ENCODE results near the gene GPBAR1.
A peak's percentile ranks its signal among the peaks of the same experiment; 100 is the strongest.

Gene GPBAR1

GRCh38 chr2:218260742-218261422 lies at the start of gene GPBAR1:
Gene GPBAR1, plus strand, starts transcription at chr2:218261015. Its CDS starts 1,710 bp downstream, at chr2:218262725.
- peak; percentile 19 for DNase-seq (ENCODE audit: low read depth)

- no peak for DNase-seq (ENCODE audit: low read depth)
Observed at GRCh38 chr2:218214116-218214515, 46.7 kb upstream of the GPBAR1 start.

GRCh38 chr2:218216336-218216673 lies 44.5 kb upstream of the GPBAR1 start:
- DNase-seq (ENCODE audit: low read depth): no peak

- peak; percentile 96 for DNase-seq (ENCODE audit: low read depth)
Observed at GRCh38 chr2:218216674-218217359, 44.0 kb upstream of the GPBAR1 start, which contains the start of gene ARPC2. Gene ARPC2, plus strand, starts transcription at chr2:218217189. Its CDS starts 282 bp downstream, at chr2:218217471.

- peak; percentile 57 for DNase-seq (ENCODE audit: low read depth)
Observed at GRCh38 chr2:218217360-218218267, 43.2 kb upstream of the GPBAR1 start.

- DNase-seq (ENCODE audit: low read depth): peak; percentile 16
Observed at GRCh38 chr2:218218268-218219185, 42.3 kb upstream of the GPBAR1 start.

GRCh38 chr2:218219934-218220333 lies 40.9 kb upstream of the GPBAR1 start:
- DNase-seq (ENCODE audit: low read depth): no peak

- DNase-seq (ENCODE audit: low read depth): no peak
Observed at GRCh38 chr2:218221000-218221399, 39.8 kb upstream of the GPBAR1 start.

GRCh38 chr2:218223046-218223445 lies 37.8 kb upstream of the GPBAR1 start:
- no peak for DNase-seq (ENCODE audit: low read depth)

GRCh38 chr2:218224186-218224585 lies 36.6 kb upstream of the GPBAR1 start:
- no peak for DNase-seq (ENCODE audit: low read depth)

- no peak for DNase-seq (ENCODE audit: low read depth)
Observed at GRCh38 chr2:218226903-218227302, 33.9 kb upstream of the GPBAR1 start.

- no peak for DNase-seq (ENCODE audit: low read depth)
Observed at GRCh38 chr2:218228366-218229090, 32.3 kb upstream of the GPBAR1 start.

- peak; percentile 94 for DNase-seq (ENCODE audit: low read depth)
Observed at GRCh38 chr2:218229239-218229638, 31.6 kb upstream of the GPBAR1 start.

GRCh38 chr2:218229851-218230250 lies 31.0 kb upstream of the GPBAR1 start:
- DNase-seq (ENCODE audit: low read depth): peak; percentile 77

GRCh38 chr2:218230882-218231281 lies 29.9 kb upstream of the GPBAR1 start:
- DNase-seq (ENCODE audit: low read depth): peak; percentile 47

GRCh38 chr2:218233543-218233942 lies 27.3 kb upstream of the GPBAR1 start:
- no peak for DNase-seq (ENCODE audit: low read depth)

- no peak for DNase-seq (ENCODE audit: low read depth)
Observed at GRCh38 chr2:218234521-218234920, 26.3 kb upstream of the GPBAR1 start.

GRCh38 chr2:218235017-218235416 lies 25.8 kb upstream of the GPBAR1 start:
- DNase-seq (ENCODE audit: low read depth): no peak

GRCh38 chr2:218236829-218237228 lies 24.0 kb upstream of the GPBAR1 start:
- no peak for DNase-seq (ENCODE audit: low read depth)

GRCh38 chr2:218238887-218239286 lies 21.9 kb upstream of the GPBAR1 start:
- DNase-seq (ENCODE audit: low read depth): no peak

- DNase-seq (ENCODE audit: low read depth): no peak
Observed at GRCh38 chr2:218244204-218244603, 16.6 kb upstream of the GPBAR1 start.
